T1000 (cell line): ENCODE measurements around the gene RIOX2.
A peak's percentile ranks its signal among the peaks of the same experiment; 100 is the strongest.

Experiments
- DNase-seq: peaks from one replicate; lab custom pipeline; 2025; ENCODE audit warnings: mixed read lengths; lab: John Stamatoyannopoulos, UW

The RIOX2 gene

GRCh38 chr3:97990624-97991292 lies 18.5 kb upstream of the RIOX2 start:
- DNase-seq, result no peak

- DNase-seq, result no peak
Observed at GRCh38 chr3:97988784-97989568, 16.7 kb upstream of the RIOX2 start.

- no peak for DNase-seq
Observed at GRCh38 chr3:97987306-97987705, 15.1 kb upstream of the RIOX2 start.

GRCh38 chr3:97983933-97984491 lies 11.8 kb upstream of the RIOX2 start:
- no peak for DNase-seq

- no peak for DNase-seq
Observed at GRCh38 chr3:97981886-97982285, 9.7 kb upstream of the RIOX2 start.

GRCh38 chr3:97979610-97980009 lies 7.4 kb upstream of the RIOX2 start:
- DNase-seq, result no peak

- no peak for DNase-seq
Observed at GRCh38 chr3:97975466-97975865, 3.2 kb upstream of the RIOX2 start.

GRCh38 chr3:97974996-97975395 lies 2.8 kb upstream of the RIOX2 start:
- no peak for DNase-seq

- DNase-seq, result no peak
Observed at GRCh38 chr3:97972976-97973375, 745 bp upstream of the RIOX2 start.

GRCh38 chr3:97970956-97971620 lies 1.1 kb downstream of the RIOX2 start:
- no peak for DNase-seq

GRCh38 chr3:97970156-97970555 lies 2.1 kb downstream of the RIOX2 start:
- DNase-seq, result no peak

- no peak for DNase-seq
Observed at GRCh38 chr3:97969541-97969940, 2.7 kb downstream of the RIOX2 start.

GRCh38 chr3:97968376-97968775 lies 3.9 kb downstream of the RIOX2 start:
- DNase-seq, result no peak

GRCh38 chr3:97967966-97968365 lies 4.3 kb downstream of the RIOX2 start:
- no peak for DNase-seq

- DNase-seq, result no peak
Observed at GRCh38 chr3:97960993-97961766, 11.1 kb downstream of the RIOX2 start.

GRCh38 chr3:97960551-97960950 lies 11.7 kb downstream of the RIOX2 start:
- DNase-seq, result no peak

GRCh38 chr3:97959872-97960271 lies 12.4 kb downstream of the RIOX2 start:
- DNase-seq, result no peak

GRCh38 chr3:97958796-97959195 lies 13.4 kb downstream of the RIOX2 start:
- no peak for DNase-seq

GRCh38 chr3:97958396-97958795 lies 13.8 kb downstream of the RIOX2 start:
- DNase-seq, result peak; percentile 30

GRCh38 chr3:97957617-97958311 lies 14.5 kb downstream of the RIOX2 start:
- DNase-seq, result peak; percentile 3

GRCh38 chr3:97956051-97956450 lies 16.2 kb downstream of the RIOX2 start:
- no peak for DNase-seq
